K562 (cell line): ENCODE data around the gene OAT. TPM values are rescaled to one million over a fixed set of nuclear protein-coding genes. Genes with fewer than 3 reads are reported as not detected.
A peak's percentile ranks its signal among the peaks of the same experiment; 100 is the strongest.

Experiments used
- FUS ChIP-seq: fragments of 200-400 bp; formaldehyde crosslinking; optimal IDR thresholded peaks from 2 replicates; pipeline ENCODE3; 2017; ENCODE audit warnings: low read depth, low read length
- ILK ChIP-seq: fragments of 450-650 bp; IDR thresholded peaks from 2 replicates; pipeline ENCODE4 v1.6.1; 2016; ENCODE audit warnings: missing genetic modification characterization, low read depth, mild to moderate bottlenecking, missing compliant biosample characterization, moderate library complexity, borderline replicate concordance
- JUND ChIP-seq, 2 experiments: IDR thresholded peaks; 2 replicates in 1 of 2; 3 replicates in 1 of 2; pipeline ENCODE4 v1.6.1; 2011; ENCODE audit warnings: borderline replicate concordance in 2 of 2, low read depth in 2 of 2, low read length in 2 of 2, improper control_type of control experiment in 1 of 2, missing biosample characterization in 1 of 2, missing genetic modification characterization in 1 of 2, missing genetic modification reagents in 1 of 2
- MCM5 ChIP-seq: fragments of 450-650 bp; IDR thresholded peaks from 2 replicates; pipeline ENCODE4 v1.6.1; 2016; ENCODE audit warnings: low read depth
- PCBP1 ChIP-seq: fragments of 200-400 bp; formaldehyde crosslinking; IDR thresholded peaks from 2 replicates; pipeline ENCODE4 v1.6.1; 2018; ENCODE audit warnings: mild to moderate bottlenecking, low read depth, low read length; ENCODE audit not compliant: poor library complexity, severe bottlenecking
- PHF20 ChIP-seq: fragments of 450-650 bp; IDR thresholded peaks from 2 replicates; pipeline ENCODE4 v1.6.1; 2018; ENCODE audit not compliant: partially characterized antibody
- PHF8 ChIP-seq: fragments of 200-600 bp; sonication (generic); IDR thresholded peaks from 2 replicates; pipeline ENCODE4 v1.6.1; 2012; ENCODE audit warnings: mixed run types, mild to moderate bottlenecking, inconsistent platforms, low read length, moderate library complexity, borderline replicate concordance
- POLR2A ChIP-seq: fragments of 450-650 bp; conservative IDR thresholded peaks from 2 replicates; pipeline ENCODE4 v1.6.1; 2016
- RAD21 ChIP-seq, 2 experiments: fragments of 250-450 bp in 1 of 2; fragments of 450-650 bp in 1 of 2; sonication (Bioruptor Pico) in 1 of 2; formaldehyde crosslinking in 1 of 2; IDR thresholded peaks in 1 of 2; conservative IDR thresholded peaks in 1 of 2; 2 replicates each; pipeline versions ENCODE4 v1.4.0 to v1.8.0; 2020 to 2022; ENCODE audit warnings: mild to moderate bottlenecking in 2 of 2, moderate library complexity in 1 of 2
- SMAD4 ChIP-seq: fragments of 250-450 bp; sonication (Bioruptor Pico); conservative IDR thresholded peaks from 2 replicates; pipeline ENCODE4 v1.8.0; 2021; ENCODE audit warnings: inconsistent platforms, mild to moderate bottlenecking, moderate library complexity
- ZNF644 ChIP-seq: fragments of 200-800 bp; sonication (Bioruptor generic); IDR thresholded peaks from 2 replicates; pipeline ENCODE4 v1.6.1; 2016; ENCODE audit warnings: low read depth, missing genetic modification characterization, missing compliant biosample characterization
- polyA plus RNA-seq, 8 experiments: library from polyadenylated mRNA; depleted of rRNA in 4 of 8; stranded (reverse) in 5 of 8; unstranded in 3 of 8; fragments of >200 nt; fragmentation: Nextera tagmentation in 2 of 8; fragmentation: Illumina TruSeq in 1 of 8; extraction: Ambion mirVana in 2 of 8; extraction: Trizol in 1 of 8; gene quantifications; 2 replicates each; pipeline versions ENCODE4 v1.2.1 to v1.2.3, GENCODE V29; 2011 to 2014; ENCODE audit warnings: inconsistent platforms in 1 of 8, missing spikeins in 1 of 8
- total RNA-seq, 7 experiments: library from RNA; depleted of rRNA in 6 of 7; stranded (reverse); fragments of >200 nt in 6 of 7; fragmentation: Illumina TruSeq in 2 of 7; extraction: Trizol in 2 of 7; gene quantifications; 2 replicates each; pipeline versions ENCODE4 v1.2.1 to v1.2.3, GENCODE V29; 2011 to 2021; ENCODE audit warnings: low replicate concordance in 1 of 7
- TF ChIP-seq, protein P1 (sequence below), 2 experiments: fragments of 450-650 bp; formaldehyde crosslinking in 1 of 2; IDR thresholded peaks; 2 replicates each; pipeline versions ENCODE4 v1.4.0 to v1.6.1; 2014 to 2020; ENCODE audit warnings: mild to moderate bottlenecking in 2 of 2, borderline replicate concordance in 1 of 2, low read depth in 1 of 2
- TF ChIP-seq, protein P2 (sequence below): fragments of 450-650 bp; IDR thresholded peaks from 2 replicates; pipeline ENCODE4 v1.6.1; 2016; ENCODE audit warnings: low read depth, mild to moderate bottlenecking, moderate library complexity
- TF ChIP-seq, protein P3 (sequence below): fragments of 250-450 bp; sonication (Bioruptor Pico); IDR thresholded peaks from 2 replicates; pipeline ENCODE4 v1.4.0; 2020; ENCODE audit warnings: borderline replicate concordance
- TF ChIP-seq, protein P4 (sequence below): sonication (generic); IDR thresholded peaks from 2 replicates; pipeline ENCODE4 v1.6.1; 2016

OAT gene
- total and polyA plus RNA-seq, 9 of the 15 experiments (the other 6 are each of a cell fraction or from before 2014, with no cell fraction given) = 100 to 312 (median 163) TPM

DNA sequence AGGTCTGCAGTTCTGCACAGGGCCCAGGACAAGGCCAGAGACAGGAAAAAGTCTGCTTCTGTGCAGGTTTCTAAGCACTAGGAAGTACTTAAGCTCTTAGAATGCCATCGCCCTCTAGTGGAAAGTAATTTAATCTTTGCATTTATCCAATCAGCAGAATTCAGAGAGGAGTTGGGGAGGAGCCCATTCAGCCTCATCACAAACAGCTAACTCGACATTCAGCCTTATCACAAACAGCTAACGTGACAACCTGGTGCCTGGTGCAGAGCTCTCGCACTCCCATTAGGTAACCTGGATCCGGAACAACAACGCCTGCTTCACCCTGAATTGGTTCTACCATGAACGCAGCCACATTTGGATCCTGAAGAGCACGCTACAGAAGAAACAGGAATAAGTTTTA lies 15.2 kb downstream of the OAT start (continued):
- TF ChIP-seq, protein P1, sequence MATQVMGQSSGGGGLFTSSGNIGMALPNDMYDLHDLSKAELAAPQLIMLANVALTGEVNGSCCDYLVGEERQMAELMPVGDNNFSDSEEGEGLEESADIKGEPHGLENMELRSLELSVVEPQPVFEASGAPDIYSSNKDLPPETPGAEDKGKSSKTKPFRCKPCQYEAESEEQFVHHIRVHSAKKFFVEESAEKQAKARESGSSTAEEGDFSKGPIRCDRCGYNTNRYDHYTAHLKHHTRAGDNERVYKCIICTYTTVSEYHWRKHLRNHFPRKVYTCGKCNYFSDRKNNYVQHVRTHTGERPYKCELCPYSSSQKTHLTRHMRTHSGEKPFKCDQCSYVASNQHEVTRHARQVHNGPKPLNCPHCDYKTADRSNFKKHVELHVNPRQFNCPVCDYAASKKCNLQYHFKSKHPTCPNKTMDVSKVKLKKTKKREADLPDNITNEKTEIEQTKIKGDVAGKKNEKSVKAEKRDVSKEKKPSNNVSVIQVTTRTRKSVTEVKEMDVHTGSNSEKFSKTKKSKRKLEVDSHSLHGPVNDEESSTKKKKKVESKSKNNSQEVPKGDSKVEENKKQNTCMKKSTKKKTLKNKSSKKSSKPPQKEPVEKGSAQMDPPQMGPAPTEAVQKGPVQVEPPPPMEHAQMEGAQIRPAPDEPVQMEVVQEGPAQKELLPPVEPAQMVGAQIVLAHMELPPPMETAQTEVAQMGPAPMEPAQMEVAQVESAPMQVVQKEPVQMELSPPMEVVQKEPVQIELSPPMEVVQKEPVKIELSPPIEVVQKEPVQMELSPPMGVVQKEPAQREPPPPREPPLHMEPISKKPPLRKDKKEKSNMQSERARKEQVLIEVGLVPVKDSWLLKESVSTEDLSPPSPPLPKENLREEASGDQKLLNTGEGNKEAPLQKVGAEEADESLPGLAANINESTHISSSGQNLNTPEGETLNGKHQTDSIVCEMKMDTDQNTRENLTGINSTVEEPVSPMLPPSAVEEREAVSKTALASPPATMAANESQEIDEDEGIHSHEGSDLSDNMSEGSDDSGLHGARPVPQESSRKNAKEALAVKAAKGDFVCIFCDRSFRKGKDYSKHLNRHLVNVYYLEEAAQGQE (IDR thresholded peaks at IDR 0.05; ENCODE audit: borderline replicate concordance) = peak; percentile 19; the same call in 1 of the 2 replicates
- TF ChIP-seq, protein P1 (CRISPR knock-in tag; IDR thresholded peaks at IDR 0.05; ENCODE audit: low read depth) = no peak
- TF ChIP-seq ZNF644 (tag) (no peak), MCM5 (no peak), POLR2A (no peak), JUND (IDR thresholded peaks at IDR 0.05; ENCODE audit: borderline replicate concordance, low read depth, low read length) (no peak), JUND (tag; IDR thresholded peaks at IDR 0.05; ENCODE audit: borderline replicate concordance, low read depth, low read length) (no peak; the same call in 2 of the 3 replicates), FUS (no peak), SMAD4 (CRISPR knock-in tag) (no peak), PHF8 (no peak), ILK (no peak), PCBP1 (no peak), PHF20 (no peak), RAD21 (CRISPR knock-in tag; conservative IDR thresholded peaks at IDR 0.05 in 1 of 2, IDR thresholded peaks at IDR 0.05 in 1 of 2) (peak in 1 of 2 experiments; percentile 33; a peak in 1 of 4 replicates)
- TF ChIP-seq, protein P2, sequence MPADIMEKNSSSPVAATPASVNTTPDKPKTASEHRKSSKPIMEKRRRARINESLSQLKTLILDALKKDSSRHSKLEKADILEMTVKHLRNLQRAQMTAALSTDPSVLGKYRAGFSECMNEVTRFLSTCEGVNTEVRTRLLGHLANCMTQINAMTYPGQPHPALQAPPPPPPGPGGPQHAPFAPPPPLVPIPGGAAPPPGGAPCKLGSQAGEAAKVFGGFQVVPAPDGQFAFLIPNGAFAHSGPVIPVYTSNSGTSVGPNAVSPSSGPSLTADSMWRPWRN = no peak
- TF ChIP-seq, protein P3, sequence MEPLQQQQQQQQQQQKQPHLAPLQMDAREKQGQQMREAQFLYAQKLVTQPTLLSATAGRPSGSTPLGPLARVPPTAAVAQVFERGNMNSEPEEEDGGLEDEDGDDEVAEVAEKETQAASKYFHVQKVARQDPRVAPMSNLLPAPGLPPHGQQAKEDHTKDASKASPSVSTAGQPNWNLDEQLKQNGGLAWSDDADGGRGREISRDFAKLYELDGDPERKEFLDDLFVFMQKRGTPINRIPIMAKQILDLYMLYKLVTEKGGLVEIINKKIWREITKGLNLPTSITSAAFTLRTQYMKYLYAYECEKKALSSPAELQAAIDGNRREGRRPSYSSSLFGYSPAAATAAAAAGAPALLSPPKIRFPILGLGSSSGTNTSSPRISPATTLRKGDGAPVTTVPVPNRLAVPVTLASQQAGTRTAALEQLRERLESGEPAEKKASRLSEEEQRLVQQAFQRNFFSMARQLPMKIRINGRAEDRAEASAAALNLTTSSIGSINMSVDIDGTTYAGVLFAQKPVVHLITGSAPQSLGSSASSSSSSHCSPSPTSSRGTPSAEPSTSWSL (CRISPR knock-in tag) = no peak
- TF ChIP-seq, protein P4, sequence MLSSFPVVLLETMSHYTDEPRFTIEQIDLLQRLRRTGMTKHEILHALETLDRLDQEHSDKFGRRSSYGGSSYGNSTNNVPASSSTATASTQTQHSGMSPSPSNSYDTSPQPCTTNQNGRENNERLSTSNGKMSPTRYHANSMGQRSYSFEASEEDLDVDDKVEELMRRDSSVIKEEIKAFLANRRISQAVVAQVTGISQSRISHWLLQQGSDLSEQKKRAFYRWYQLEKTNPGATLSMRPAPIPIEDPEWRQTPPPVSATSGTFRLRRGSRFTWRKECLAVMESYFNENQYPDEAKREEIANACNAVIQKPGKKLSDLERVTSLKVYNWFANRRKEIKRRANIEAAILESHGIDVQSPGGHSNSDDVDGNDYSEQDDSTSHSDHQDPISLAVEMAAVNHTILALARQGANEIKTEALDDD = peak; percentile 73
